B cell (primary cell): Measurements from ENCODE around the gene BABAM2. TPM values are rescaled to one million over a fixed set of nuclear protein-coding genes. Genes with fewer than 3 reads are reported as not detected.

Experiments used
- ATAC-seq: fragments of 200-7000 bp; cut with Tn5 transposase; one replicate; pipeline ENCODE4 v1.10.0; 2021; ENCODE audit warnings: low read depth, mild to moderate bottlenecking, moderate number of reproducible peaks, moderate library complexity
- CTCF ChIA-PET: fragments of 350-600 bp; sonication (Branson Sonifier 250); formaldehyde crosslinking; loops from one replicate; lab custom pipeline; 2021; ENCODE audit warnings: antibody characterized with exemption, inconsistent platforms; lab: Charles Lee
- POLR2A ChIA-PET: fragments of 350-600 bp; sonication (Branson Sonifier 250); formaldehyde crosslinking; loops from one replicate; lab custom pipeline; 2021; ENCODE audit warnings: antibody characterized with exemption; lab: Charles Lee
- DNase-seq: peaks from one replicate; pipeline ENCODE4 v3.0.0; 2013
- H2AFZ ChIP-seq: 2 replicates; pipeline ENCODE4 v1.6.1; 2012; ENCODE audit warnings: mild to moderate bottlenecking, low read depth, low read length; ENCODE audit not compliant: insufficient read depth, poor library complexity, severe bottlenecking
- H3K27ac ChIP-seq, 2 donors: 1 replicate in 1 of 2; 2 replicates in 1 of 2; pipeline ENCODE4 v1.5.1; 2012 to 2013; ENCODE audit warnings: low read length in 2 of 2, mild to moderate bottlenecking in 2 of 2, moderate library complexity in 1 of 2
- H3K27me3 ChIP-seq, 4 experiments: fragments of 200-600 bp in 1 of 4; sonication (generic) in 1 of 4; replicated peaks in 1 of 4; 1 replicate in 2 of 4; 2 replicates in 2 of 4; pipeline versions ENCODE4 v1.6.1 to v1.7.0; 2013 to 2016; ENCODE audit warnings: low read length in 3 of 4, mild to moderate bottlenecking in 2 of 4, mixed read lengths in 1 of 4, moderate library complexity in 1 of 4; ENCODE audit not compliant: insufficient read depth in 4 of 4, control insufficient read depth in 3 of 4; ENCODE audit errors: control extremely low read depth in 1 of 4
- H3K36me3 ChIP-seq, 2 experiments: replicated peaks in 1 of 2; 1 replicate in 1 of 2; 2 replicates in 1 of 2; pipeline versions ENCODE4 v1.6.1 to v1.7.1; 2013; ENCODE audit warnings: low read length in 1 of 2; ENCODE audit not compliant: insufficient read depth in 2 of 2, control insufficient read depth in 1 of 2; ENCODE audit errors: control extremely low read depth in 1 of 2, extremely low read depth in 1 of 2
- H3K4me1 ChIP-seq, 2 donors: fragments of 200-600 bp in 1 of 2; sonication (generic) in 1 of 2; 1 replicate in 1 of 2; 2 replicates in 1 of 2; pipeline versions ENCODE4 v1.5.1 to v1.6.1; 2013 to 2017; ENCODE audit warnings: low read length in 2 of 2; ENCODE audit not compliant: control insufficient read depth in 2 of 2, insufficient read depth in 2 of 2
- H3K4me2 ChIP-seq: replicated peaks from 2 replicates; pipeline ENCODE3; 2012; ENCODE audit warnings: mild to moderate bottlenecking, low read depth, low read length; ENCODE audit not compliant: poor library complexity, severe bottlenecking
- H3K4me3 ChIP-seq, 5 experiments: fragments of 200-600 bp in 1 of 5; sonication (generic) in 1 of 5; 1 replicate in 3 of 5; 2 replicates in 2 of 5; pipeline versions ENCODE4 v1.5.1 to v1.7.0; 2011 to 2016; ENCODE audit warnings: low read length in 4 of 5, mild to moderate bottlenecking in 4 of 5, low read depth in 2 of 5, control low read depth in 1 of 5, moderate library complexity in 1 of 5; ENCODE audit not compliant: insufficient read depth in 1 of 5; ENCODE audit errors: control extremely low read depth in 1 of 5, extremely low read depth in 1 of 5
- H3K79me2 ChIP-seq: fragments of 200-600 bp; sonication (generic); one replicate; pipeline ENCODE4 v1.6.0; 2016; ENCODE audit warnings: low read length; ENCODE audit not compliant: control insufficient read depth, insufficient read depth
- H3K9ac ChIP-seq: fragments of 200-600 bp; sonication (generic); 2 replicates; pipeline ENCODE4 v1.6.1; 2017; ENCODE audit warnings: mild to moderate bottlenecking, low read length, moderate library complexity
- H3K9me3 ChIP-seq, 3 donors: one replicate each; pipeline versions ENCODE4 v1.6.1 to v1.7.1; 2013; ENCODE audit warnings: low read length in 2 of 3; ENCODE audit not compliant: control insufficient read depth in 2 of 3, insufficient read depth in 1 of 3; ENCODE audit errors: control extremely low read depth in 1 of 3
- H4K20me1 ChIP-seq: 2 replicates; pipeline ENCODE4 v1.6.0; 2012; ENCODE audit warnings: mild to moderate bottlenecking, low read length; ENCODE audit not compliant: insufficient read depth, control insufficient read depth, poor library complexity, severe bottlenecking
- H3K27ac Mint-ChIP-seq: one replicate; pipeline ENCODE4 v1.8.0; 2021; ENCODE audit warnings: mixed read lengths
- H3K27me3 Mint-ChIP-seq: one replicate; pipeline ENCODE4 v1.8.0; 2021; ENCODE audit warnings: mixed read lengths
- H3K4me1 Mint-ChIP-seq: one replicate; pipeline ENCODE4 v1.8.0; 2021; ENCODE audit warnings: mixed read lengths
- H3K4me3 Mint-ChIP-seq: one replicate; pipeline ENCODE4 v1.8.0; 2021; ENCODE audit warnings: mixed read lengths
- H3K9me3 Mint-ChIP-seq: one replicate; pipeline ENCODE4 v1.8.0; 2022; ENCODE audit warnings: mixed read lengths; ENCODE audit not compliant: insufficient read depth
- EZH2 ChIP-seq: IDR thresholded peaks from 2 replicates; pipeline ENCODE4 v1.6.1; 2012; ENCODE audit warnings: borderline replicate concordance, low read depth, mild to moderate bottlenecking, moderate library complexity, low read length; ENCODE audit not compliant: insufficient read depth, poor library complexity, severe bottlenecking
- WGBS: methylation state at CpG from one replicate; pipeline ENCODE4 v1.1.5; 2013; ENCODE audit warnings: missing lambda C conversion rate; ENCODE audit not compliant: insufficient coverage; 5-methylcytosine and 5-hydroxymethylcytosine counted together
- intact Hi-C: fragments of 100-400 bp; cut with micrococcal nuclease; formaldehyde crosslinking; loops from one replicate; pipeline ENCODE4 v1.10.0; 2022
- polyA plus RNA-seq: library from polyadenylated mRNA; depleted of rRNA; stranded (reverse); fragments of >200 nt; gene quantifications from 2 replicates; pipeline ENCODE4 v1.2.3, GENCODE V29; 2012
- total RNA-seq, 2 donors: library from RNA; stranded (reverse); fragments of 120-200 nt in 1 of 2; gene quantifications; 1 replicate in 1 of 2; 2 replicates in 1 of 2; pipeline versions ENCODE4 v1.2.3 to v1.2.4, GENCODE V29; 2013 to 2022
- TF ChIP-seq, protein P1 (sequence below): fragments of 200-600 bp; IDR thresholded peaks from one replicate; pipeline ENCODE4 v1.8.0; 2022; ENCODE audit warnings: antibody characterized with exemption, mild to moderate bottlenecking

BABAM2 gene
- total and polyA plus RNA-seq, 2 donors (not counting 1 experiment from before 2014, with no cell fraction given), result 22.3 to 69.6 TPM

DNA sequence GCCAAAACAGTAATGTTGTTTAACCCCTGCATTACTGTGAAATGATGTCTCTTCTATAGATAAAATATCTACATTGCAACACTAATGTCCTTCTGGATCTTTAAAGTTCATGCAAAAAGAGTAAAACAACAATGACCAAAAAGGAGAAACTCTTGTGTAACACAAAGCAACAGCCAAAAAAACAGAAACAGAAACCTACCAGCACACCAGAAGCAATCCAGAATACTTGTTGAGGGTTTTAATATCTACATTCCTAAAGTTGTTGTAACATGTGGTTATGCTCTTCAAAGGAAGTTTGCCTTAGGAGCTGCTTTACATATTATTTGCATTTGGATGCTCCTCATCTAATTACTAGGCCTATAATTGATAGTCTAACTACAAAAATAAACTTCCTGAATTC, 157.2 kb downstream of the BABAM2 start:
- ATAC-seq (no peak), DNase-seq (no peak)
- no peaks in the 10 kb centered on the region for H4K20me1 ChIP-seq
- H3K4me2 ChIP-seq, result no peak overlapping the region
- no peak overlapping the region for H3K4me3 ChIP-seq
- no peak overlapping the region for H3K27ac Mint-ChIP-seq
- no peaks in the 10 kb centered on the region for H3K27me3 Mint-ChIP-seq
- ChIA-PET POLR2A (no interaction called here), CTCF (no interaction called here)
- H3K79me2 ChIP-seq, result no peaks in the 10 kb centered on the region
- H3K4me1 ChIP-seq, result no peaks in the 10 kb centered on the region
- H2AFZ ChIP-seq, result no peak overlapping the region
- peaks cover 2% of the 10 kb centered on the region in 2 experiments for H3K36me3 ChIP-seq
- H3K27me3 ChIP-seq, result no peaks in the 10 kb centered on the region
- H3K4me3 Mint-ChIP-seq, result no peak overlapping the region
- no peaks in the 10 kb centered on the region for H3K4me1 Mint-ChIP-seq
- no peaks in the 10 kb centered on the region for H3K9me3 ChIP-seq
- H3K27ac ChIP-seq, result no peak overlapping the region
- intact Hi-C loops, result no loop called here
- TF ChIP-seq, protein P1, sequence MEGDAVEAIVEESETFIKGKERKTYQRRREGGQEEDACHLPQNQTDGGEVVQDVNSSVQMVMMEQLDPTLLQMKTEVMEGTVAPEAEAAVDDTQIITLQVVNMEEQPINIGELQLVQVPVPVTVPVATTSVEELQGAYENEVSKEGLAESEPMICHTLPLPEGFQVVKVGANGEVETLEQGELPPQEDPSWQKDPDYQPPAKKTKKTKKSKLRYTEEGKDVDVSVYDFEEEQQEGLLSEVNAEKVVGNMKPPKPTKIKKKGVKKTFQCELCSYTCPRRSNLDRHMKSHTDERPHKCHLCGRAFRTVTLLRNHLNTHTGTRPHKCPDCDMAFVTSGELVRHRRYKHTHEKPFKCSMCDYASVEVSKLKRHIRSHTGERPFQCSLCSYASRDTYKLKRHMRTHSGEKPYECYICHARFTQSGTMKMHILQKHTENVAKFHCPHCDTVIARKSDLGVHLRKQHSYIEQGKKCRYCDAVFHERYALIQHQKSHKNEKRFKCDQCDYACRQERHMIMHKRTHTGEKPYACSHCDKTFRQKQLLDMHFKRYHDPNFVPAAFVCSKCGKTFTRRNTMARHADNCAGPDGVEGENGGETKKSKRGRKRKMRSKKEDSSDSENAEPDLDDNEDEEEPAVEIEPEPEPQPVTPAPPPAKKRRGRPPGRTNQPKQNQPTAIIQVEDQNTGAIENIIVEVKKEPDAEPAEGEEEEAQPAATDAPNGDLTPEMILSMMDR, result no peak
- no peak for TF ChIP-seq EZH2
- no peak overlapping the region for H3K9ac ChIP-seq
- no peaks in the 10 kb centered on the region for H3K9me3 Mint-ChIP-seq

DNA sequence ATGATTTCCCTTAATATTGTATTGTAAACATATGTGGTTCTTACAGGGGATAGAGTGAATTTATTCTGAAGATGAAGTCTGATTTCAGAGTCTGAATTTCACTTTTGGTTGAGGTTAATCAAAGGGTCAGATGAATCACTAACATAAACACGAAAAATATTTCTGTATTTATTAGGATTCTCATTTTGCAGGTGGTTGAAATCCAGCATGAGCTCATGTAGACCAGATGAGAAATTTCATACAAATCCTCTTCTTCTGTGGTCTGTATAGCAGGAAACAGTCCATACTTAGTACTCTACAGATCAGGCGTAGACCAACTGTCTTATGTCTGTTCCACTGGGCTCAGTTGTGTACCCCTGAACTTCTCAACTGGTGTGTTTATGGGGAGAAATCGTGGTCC, 157.8 kb downstream of the BABAM2 start:
- Histone ChIP-seq H3K79me2 (no peaks in the 10 kb centered on the region), H3K9ac (no peak overlapping the region), H4K20me1 (no peaks in the 10 kb centered on the region), H3K4me2 (no peak overlapping the region), H3K36me3 (peaks cover 2% of the 10 kb centered on the region in 2 experiments), H2AFZ (no peak overlapping the region), H3K27ac (no peak overlapping the region), H3K4me3 (no peak overlapping the region), H3K9me3 (no peaks in the 10 kb centered on the region), H3K4me1 (no peaks in the 10 kb centered on the region), H3K27me3 (no peaks in the 10 kb centered on the region)
- H3K27me3 Mint-ChIP-seq, result no peaks in the 10 kb centered on the region
- no peak for TF ChIP-seq EZH2
- TF ChIP-seq, protein P1, result no peak
- no peaks in the 10 kb centered on the region for H3K4me1 Mint-ChIP-seq
- ChIA-PET CTCF (no interaction called here), POLR2A (no interaction called here)
- no peaks in the 10 kb centered on the region for H3K9me3 Mint-ChIP-seq
- no peak for DNase-seq
- no CpG with 5 or more reads among the region's 3 CpGs for WGBS
- no peak overlapping the region for H3K4me3 Mint-ChIP-seq
- no peak overlapping the region for H3K27ac Mint-ChIP-seq
- intact Hi-C loops, result no loop called here
- ATAC-seq, result no peak
